Adrenal gland (tissue), 12 donors: ENCODE measurements around the gene ALDOB. TPM values are rescaled to one million over a fixed set of nuclear protein-coding genes. Genes with fewer than 3 reads are reported as not detected.

Experiments used
- polyA plus RNA-seq, 3 donors: library from polyadenylated mRNA; stranded (reverse); fragments of 200-250 nt in 2 of 3; fragments of 350-450 nt in 1 of 3; fragmentation: Illumina TruSeq in 1 of 3; extraction: RNeasy Lipid Tissue Mini Kit (QIAGEN cat#74804) in 1 of 3; gene quantifications; one replicate each; pipeline ENCODE4 v1.2.3, GENCODE V29; 2013 to 2014
- small RNA-seq, 2 donors: library from RNA; depleted of rRNA; stranded (forward); fragments of <200 nt; gene quantifications; one replicate each; pipeline ENCODE3, GENCODE V24; 2016
- total RNA-seq, 9 donors: library from RNA; depleted of rRNA in 4 of 9; stranded (reverse); fragments of >200 nt in 4 of 9; fragments of 120-200 nt in 1 of 9; fragmentation: NEBNext Ultra II Directional in 1 of 9; extraction: Animal tissue kit (Norgen Biotek cat#: 25700) in 1 of 9; gene quantifications; one replicate each; pipeline versions ENCODE4 v1.1.0 to v1.2.4, GENCODE V29; 2013 to 2023
- donor health status: healthy with polysubstance abuse.
- donor health status: Bipolar disorder and iron deficiency.
- donor health status: DM: yes; HTN: yes; CAD: no.
- donor health status: DM: no; HTN: no; CAD: no.
- donor health status: DM: no; HTN: no; CAD: no.
- donor health status: DM: yes; HTN: yes; CAD: no.

Gene ALDOB
- total and polyA plus RNA-seq, 12 donors = 0.74 to 6.3 (median 2.1) TPM

Small RNA genes within 50 kb of the gene (small RNA-seq; reads per million reads assigned to genes)
- 0 reads per million in 2 donors for gene AL353621.2

Other genes starting within 250 kb of the ALDOB start
- under 1 TPM in 4 of 9 donors, not detected in 5; 0.11 to 0.55 (median 0.16) TPM for gene BAAT, start 50.8 kb downstream of the ALDOB start, total RNA-seq
- under 1 TPM; 0.07 to 0.27 (median 0.16) TPM for gene BAAT, start 50.8 kb downstream of the ALDOB start, polyA plus RNA-seq
- 10 to 100 TPM in 8 of 9 donors, 1 to 10 TPM in 1; 9.9 to 48.5 (median 16.1) TPM for gene MRPL50, start 37.2 kb downstream of the ALDOB start, total RNA-seq
- gene MRPL50, start 37.2 kb downstream of the ALDOB start, polyA plus RNA-seq = 10 to 100 TPM in 2 of 3 donors, 1 to 10 TPM in 1; 8.4 to 38.6 (median 11.1) TPM
- gene ZNF189, start 36.9 kb downstream of the ALDOB start, total RNA-seq = 10 to 100 TPM; 17.8 to 86.8 (median 35.2) TPM
- gene ZNF189, start 36.9 kb downstream of the ALDOB start, polyA plus RNA-seq = 10 to 100 TPM; 24.8 to 52.4 (median 34.9) TPM
- 10 to 100 TPM; 19.8 to 46.8 (median 31.1) TPM for gene RNF20, start 98.1 kb upstream of the ALDOB start, total RNA-seq
- 10 to 100 TPM; 13.5 to 43.3 (median 17.7) TPM for gene RNF20, start 98.1 kb upstream of the ALDOB start, polyA plus RNA-seq
- under 1 TPM in 1 of 9 donors, not detected in 8; 0.06 TPM for gene PPP3R2, start 159.2 kb upstream of the ALDOB start, total RNA-seq
- gene PPP3R2, start 159.2 kb upstream of the ALDOB start, polyA plus RNA-seq = not detected